ENCODE results near the gene NLE1.

DNA sequence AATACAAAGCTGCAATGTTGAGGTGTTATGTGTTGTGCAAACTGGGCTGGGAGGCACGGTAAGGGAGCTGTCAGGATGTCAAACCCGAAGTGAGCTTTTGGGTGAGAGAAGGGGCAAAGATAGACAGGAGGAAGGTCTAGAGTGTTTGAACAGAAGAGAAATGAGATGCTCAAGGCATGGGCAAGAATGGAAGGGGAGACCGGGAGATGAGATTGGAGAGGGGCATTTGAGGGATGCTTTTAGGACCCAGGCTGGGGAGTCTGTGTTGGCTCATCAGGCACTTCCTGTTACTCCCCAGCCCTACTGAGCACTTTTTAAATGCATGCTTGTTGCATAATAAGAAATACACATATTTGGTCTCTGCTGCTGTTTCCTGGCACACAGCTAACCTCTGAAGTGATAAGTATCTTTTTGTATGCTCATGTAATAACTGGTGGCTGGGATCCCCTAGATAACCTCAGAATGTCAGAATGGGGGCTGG lies 19.2 kb upstream of the NLE1 start:
- TF ChIP-seq, protein P1, sequence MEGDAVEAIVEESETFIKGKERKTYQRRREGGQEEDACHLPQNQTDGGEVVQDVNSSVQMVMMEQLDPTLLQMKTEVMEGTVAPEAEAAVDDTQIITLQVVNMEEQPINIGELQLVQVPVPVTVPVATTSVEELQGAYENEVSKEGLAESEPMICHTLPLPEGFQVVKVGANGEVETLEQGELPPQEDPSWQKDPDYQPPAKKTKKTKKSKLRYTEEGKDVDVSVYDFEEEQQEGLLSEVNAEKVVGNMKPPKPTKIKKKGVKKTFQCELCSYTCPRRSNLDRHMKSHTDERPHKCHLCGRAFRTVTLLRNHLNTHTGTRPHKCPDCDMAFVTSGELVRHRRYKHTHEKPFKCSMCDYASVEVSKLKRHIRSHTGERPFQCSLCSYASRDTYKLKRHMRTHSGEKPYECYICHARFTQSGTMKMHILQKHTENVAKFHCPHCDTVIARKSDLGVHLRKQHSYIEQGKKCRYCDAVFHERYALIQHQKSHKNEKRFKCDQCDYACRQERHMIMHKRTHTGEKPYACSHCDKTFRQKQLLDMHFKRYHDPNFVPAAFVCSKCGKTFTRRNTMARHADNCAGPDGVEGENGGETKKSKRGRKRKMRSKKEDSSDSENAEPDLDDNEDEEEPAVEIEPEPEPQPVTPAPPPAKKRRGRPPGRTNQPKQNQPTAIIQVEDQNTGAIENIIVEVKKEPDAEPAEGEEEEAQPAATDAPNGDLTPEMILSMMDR (IDR thresholded peaks at IDR 0.05), result no peak
- no peak for TF ChIP-seq POLR2AphosphoS5 (IDR thresholded peaks at IDR 0.05)
- TF ChIP-seq POLR2A (IDR thresholded peaks at IDR 0.05), result no peak
